ENCODE results near the gene FARS2.
A peak's percentile ranks its signal among the peaks of the same experiment; 100 is the strongest.

The FARS2 gene

DNA sequence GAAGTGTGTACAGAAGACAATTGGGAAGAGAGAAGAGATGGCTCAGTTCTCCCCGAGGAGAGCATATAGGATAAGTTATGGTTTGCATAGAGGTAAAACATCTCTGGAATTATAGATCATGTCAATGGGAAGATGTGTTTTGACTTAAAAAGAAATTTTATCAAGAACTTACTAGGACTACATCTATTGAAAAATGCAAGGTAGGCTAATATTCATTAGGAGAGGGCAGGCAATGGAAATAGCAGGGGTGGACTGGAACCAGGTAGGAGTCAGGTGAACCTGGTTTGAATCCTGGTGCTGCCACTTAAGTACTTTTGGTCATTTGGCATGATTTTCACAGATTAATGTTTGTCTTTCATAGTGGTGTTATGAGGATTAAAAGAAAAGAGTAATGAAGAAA lies 96.2 kb downstream of the FARS2 start:
- H3K4me1 ChIP-seq (ENCODE audit: control insufficient read depth, insufficient read depth, low read length): no peaks in the 10 kb centered on the region
- H3K4me3 ChIP-seq (ENCODE audit: insufficient read depth, low read depth, low read length): no peak overlapping the region
- WGBS, 2 experiments: 81 to 88% methylated on average over 1 of the region's 1 CpG
- no peaks in the 10 kb centered on the region for H3K9me3 ChIP-seq (ENCODE audit: control insufficient read depth, low read length)
- H3K27me3 ChIP-seq (ENCODE audit: control insufficient read depth, insufficient read depth, low read length, poor library complexity, severe bottlenecking): no peaks in the 10 kb centered on the region
- no peaks in the 10 kb centered on the region for H3K36me3 ChIP-seq (ENCODE audit: control insufficient read depth, insufficient read depth, low read length)
- no peak overlapping the region for H3K27ac ChIP-seq (ENCODE audit: insufficient read depth, low read depth, low read length, poor library complexity, severe bottlenecking)

DNA sequence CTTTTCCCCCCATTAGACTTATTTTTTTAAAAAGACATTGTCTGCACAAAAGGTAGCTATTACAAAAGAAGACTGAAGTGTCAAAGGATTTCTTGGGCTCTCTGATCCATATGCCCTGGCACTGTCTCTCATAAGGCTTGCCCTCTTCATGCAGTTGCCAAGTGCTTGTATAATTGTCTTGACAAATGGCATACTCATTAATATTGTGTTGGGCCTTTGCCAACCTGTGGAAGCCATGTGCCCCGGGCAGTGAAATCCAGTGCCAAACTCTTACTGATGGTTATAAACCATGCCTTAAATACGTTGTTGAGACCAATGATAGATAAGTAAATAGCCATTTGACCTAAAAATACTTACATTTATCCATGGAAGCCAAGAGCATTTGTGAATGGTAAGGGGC lies 98.1 kb downstream of the FARS2 start:
- Histone ChIP-seq H3K27ac (ENCODE audit: insufficient read depth, low read depth, low read length, poor library complexity, severe bottlenecking) (no peak overlapping the region), H3K36me3 (ENCODE audit: control insufficient read depth, insufficient read depth, low read length) (no peaks in the 10 kb centered on the region), H3K4me3 (ENCODE audit: insufficient read depth, low read depth, low read length) (no peak overlapping the region), H3K9me3 (ENCODE audit: control insufficient read depth, low read length) (no peaks in the 10 kb centered on the region), H3K4me1 (ENCODE audit: control insufficient read depth, insufficient read depth, low read length) (no peaks in the 10 kb centered on the region), H3K27me3 (ENCODE audit: control insufficient read depth, insufficient read depth, low read length, poor library complexity, severe bottlenecking) (no peaks in the 10 kb centered on the region)
- 97 to 100% methylated on average over 1 to 2 of the region's 2 CpGs for WGBS, 2 experiments

DNA sequence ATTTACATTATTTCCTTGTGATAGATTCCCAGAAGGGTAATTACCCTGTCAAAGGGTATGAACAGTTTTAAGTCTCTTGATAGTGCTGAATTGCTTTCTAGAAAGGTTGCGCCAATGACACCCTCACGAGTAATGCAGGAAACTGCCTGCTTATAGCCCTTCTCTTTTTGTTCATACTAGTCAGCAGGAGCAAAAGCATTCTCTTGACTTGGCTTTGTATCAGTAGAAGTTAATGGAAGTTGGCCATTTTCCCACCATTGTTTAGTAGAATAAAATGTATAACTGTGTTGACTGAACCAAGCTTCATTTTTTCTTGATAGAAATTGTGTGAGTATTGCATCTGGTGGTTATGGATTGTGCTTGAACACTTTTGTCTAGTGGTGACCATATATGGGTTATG lies 100.1 kb downstream of the FARS2 start:
- no peak overlapping the region for H3K4me3 ChIP-seq (ENCODE audit: insufficient read depth, low read depth, low read length)
- no peaks in the 10 kb centered on the region for H3K27me3 ChIP-seq (ENCODE audit: control insufficient read depth, insufficient read depth, low read length, poor library complexity, severe bottlenecking)
- H3K4me1 ChIP-seq (ENCODE audit: control insufficient read depth, insufficient read depth, low read length): no peaks in the 10 kb centered on the region
- H3K9me3 ChIP-seq (ENCODE audit: control insufficient read depth, low read length): no peaks in the 10 kb centered on the region
- H3K36me3 ChIP-seq (ENCODE audit: control insufficient read depth, insufficient read depth, low read length): no peaks in the 10 kb centered on the region
- no peak overlapping the region for H3K27ac ChIP-seq (ENCODE audit: insufficient read depth, low read depth, low read length, poor library complexity, severe bottlenecking)
- 95 to 98% methylated on average over 2 of the region's 2 CpGs for WGBS, 2 experiments

DNA sequence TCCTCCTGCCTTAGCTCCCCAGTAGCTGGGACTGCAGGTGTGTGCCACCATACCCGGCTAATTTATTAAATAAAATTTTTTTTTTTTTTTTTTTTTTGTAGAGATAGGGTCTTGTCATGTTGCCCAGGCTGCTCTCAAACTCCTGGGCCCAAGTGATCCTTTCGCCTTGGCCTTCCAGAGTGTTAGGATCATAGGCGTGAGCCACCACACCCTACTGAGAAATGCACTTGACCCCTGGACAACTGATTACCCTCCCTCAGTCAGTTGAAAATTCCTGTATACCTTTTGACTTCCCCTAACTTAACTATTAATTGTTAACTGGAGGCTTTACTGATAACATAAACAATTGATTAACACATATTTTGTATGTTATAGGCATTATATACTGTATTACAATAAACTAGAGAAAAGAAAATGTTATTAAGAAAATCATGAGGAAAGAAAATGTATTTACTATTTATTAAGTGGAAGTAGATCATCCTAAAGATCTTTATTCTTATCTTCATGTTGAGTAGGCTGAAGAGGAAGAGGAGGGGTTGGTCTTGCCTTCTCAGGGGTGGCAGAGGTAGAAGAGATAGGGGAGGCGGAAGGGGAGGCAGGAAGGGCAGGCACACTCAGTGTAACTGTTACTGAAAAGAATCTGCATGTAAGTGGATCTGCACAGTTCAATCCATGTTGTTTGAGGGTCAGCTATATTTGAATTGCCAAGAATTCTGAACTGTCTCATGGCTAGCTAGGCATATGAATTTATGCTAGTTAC lies 104.3 kb downstream of the FARS2 start:
- 96 to 97% methylated on average over 3 of the region's 4 CpGs for WGBS, 2 experiments
- Histone ChIP-seq H3K9me3 (ENCODE audit: control insufficient read depth, low read length) (no peaks in the 10 kb centered on the region), H3K27ac (ENCODE audit: insufficient read depth, low read depth, low read length, poor library complexity, severe bottlenecking) (no peak overlapping the region), H3K4me1 (ENCODE audit: control insufficient read depth, insufficient read depth, low read length) (no peaks in the 10 kb centered on the region), H3K36me3 (ENCODE audit: control insufficient read depth, insufficient read depth, low read length) (no peaks in the 10 kb centered on the region), H3K4me3 (ENCODE audit: insufficient read depth, low read depth, low read length) (no peak overlapping the region), H3K27me3 (ENCODE audit: control insufficient read depth, insufficient read depth, low read length, poor library complexity, severe bottlenecking) (no peaks in the 10 kb centered on the region)

DNA sequence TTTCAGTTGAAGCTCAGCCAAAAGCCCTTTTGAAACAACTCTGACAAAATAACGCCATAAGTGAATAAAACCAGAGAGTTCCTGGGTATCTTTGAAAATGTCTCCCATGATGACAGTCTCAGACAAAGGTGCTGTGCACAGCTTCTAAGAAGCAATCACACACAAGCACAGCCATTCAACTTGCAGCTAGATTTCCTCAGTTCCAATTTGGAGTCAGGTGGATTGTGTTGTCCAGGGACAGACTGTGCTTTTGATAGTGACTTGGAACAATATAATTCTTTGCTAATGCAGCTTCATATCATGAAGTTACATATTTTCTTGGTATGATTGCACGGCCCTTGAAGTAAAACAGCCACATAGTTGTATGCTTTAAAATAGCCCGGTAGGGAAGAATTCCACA lies 105.6 kb downstream of the FARS2 start:
- WGBS, 2 experiments: 95 to 98% methylated on average over 3 of the region's 3 CpGs
- Histone ChIP-seq H3K9me3 (ENCODE audit: control insufficient read depth, low read length) (no peaks in the 10 kb centered on the region), H3K36me3 (ENCODE audit: control insufficient read depth, insufficient read depth, low read length) (no peaks in the 10 kb centered on the region), H3K27ac (ENCODE audit: insufficient read depth, low read depth, low read length, poor library complexity, severe bottlenecking) (no peak overlapping the region), H3K27me3 (ENCODE audit: control insufficient read depth, insufficient read depth, low read length, poor library complexity, severe bottlenecking) (no peaks in the 10 kb centered on the region), H3K4me3 (ENCODE audit: insufficient read depth, low read depth, low read length) (no peak overlapping the region), H3K4me1 (ENCODE audit: control insufficient read depth, insufficient read depth, low read length) (no peaks in the 10 kb centered on the region)

DNA sequence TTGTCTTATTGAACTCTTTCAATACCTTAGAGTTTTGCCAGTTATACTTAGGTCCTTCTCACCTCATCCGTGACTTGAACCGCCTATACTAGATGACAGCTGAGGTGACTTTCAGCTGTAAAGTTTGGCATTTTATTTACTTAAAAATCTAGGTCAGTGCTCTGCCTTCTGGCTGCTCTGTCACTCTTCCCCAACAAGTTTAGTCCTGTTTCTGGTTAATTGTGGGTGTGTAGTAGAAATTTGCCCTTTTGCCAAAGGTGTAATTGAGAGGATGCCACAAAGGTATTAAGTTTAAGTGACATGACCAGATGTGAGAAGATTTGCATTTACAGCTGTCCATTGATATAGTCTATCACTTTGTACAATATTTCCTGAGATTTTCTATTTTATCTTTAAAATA lies 106.2 kb downstream of the FARS2 start:
- H3K4me3 ChIP-seq (ENCODE audit: insufficient read depth, low read depth, low read length): no peak overlapping the region

DNA sequence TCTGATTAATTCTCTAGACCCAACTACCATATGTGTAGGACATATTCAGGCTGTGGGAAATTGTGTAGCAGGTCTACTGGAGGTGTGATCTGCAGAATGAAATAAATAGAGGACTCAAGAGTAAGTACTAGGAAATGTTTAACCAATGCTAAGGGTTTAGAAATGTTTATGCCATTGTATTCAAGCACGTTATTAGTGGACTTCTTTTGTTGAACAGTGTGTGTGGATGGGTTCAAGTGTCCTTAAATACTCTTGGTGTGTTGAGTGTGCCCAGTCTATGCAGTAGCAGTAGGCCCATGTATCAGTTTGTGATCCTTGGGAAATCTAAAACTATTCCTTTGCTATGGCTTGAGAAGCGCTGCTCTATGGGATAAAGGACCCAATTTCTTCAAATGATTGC lies 112.1 kb downstream of the FARS2 start:
- 94% methylated on average over 2 of the region's 2 CpGs for WGBS, 2 experiments
- peaks cover 10% of the 10 kb centered on the region for H3K4me1 ChIP-seq (ENCODE audit: control insufficient read depth, insufficient read depth, low read length)
- no peak overlapping the region for H3K27ac ChIP-seq (ENCODE audit: insufficient read depth, low read depth, low read length, poor library complexity, severe bottlenecking)
- no peaks in the 10 kb centered on the region for H3K36me3 ChIP-seq (ENCODE audit: control insufficient read depth, insufficient read depth, low read length)
- H3K9me3 ChIP-seq (ENCODE audit: control insufficient read depth, low read length): no peaks in the 10 kb centered on the region
- no peak overlapping the region for H3K4me3 ChIP-seq (ENCODE audit: insufficient read depth, low read depth, low read length)
- H3K27me3 ChIP-seq (ENCODE audit: control insufficient read depth, insufficient read depth, low read length, poor library complexity, severe bottlenecking): no peaks in the 10 kb centered on the region

More for the DNA sequence above, 106.2 kb downstream of the FARS2 start:
- no peaks in the 10 kb centered on the region for H3K9me3 ChIP-seq (ENCODE audit: control insufficient read depth, low read length)
- no peaks in the 10 kb centered on the region for H3K27me3 ChIP-seq (ENCODE audit: control insufficient read depth, insufficient read depth, low read length, poor library complexity, severe bottlenecking)
- H3K4me1 ChIP-seq (ENCODE audit: control insufficient read depth, insufficient read depth, low read length): no peaks in the 10 kb centered on the region
- 93 to 96% methylated on average over 2 of the region's 2 CpGs for WGBS, 2 experiments
- H3K36me3 ChIP-seq (ENCODE audit: control insufficient read depth, insufficient read depth, low read length): no peaks in the 10 kb centered on the region
- no peak overlapping the region for H3K27ac ChIP-seq (ENCODE audit: insufficient read depth, low read depth, low read length, poor library complexity, severe bottlenecking)

DNA sequence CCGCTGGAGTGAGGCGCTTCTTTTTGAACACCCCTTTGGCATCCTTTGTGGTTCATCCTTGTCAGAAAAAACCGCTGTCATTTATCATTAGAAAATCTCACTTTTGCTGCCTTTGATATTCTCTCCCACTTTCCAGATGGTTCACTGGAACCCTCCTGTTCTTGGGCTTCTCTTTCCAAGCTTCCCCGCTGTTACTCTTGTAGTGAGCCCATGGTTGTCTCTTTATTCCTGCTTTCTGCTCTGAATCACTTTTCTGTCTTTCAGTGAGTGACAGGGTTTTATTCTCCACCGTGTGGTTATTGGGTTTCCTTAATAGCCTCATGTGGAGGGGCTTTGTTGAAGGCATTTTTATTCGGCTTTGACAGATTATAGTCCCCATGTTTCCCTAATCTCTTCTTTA lies 117.0 kb downstream of the FARS2 start:
- H3K4me1 ChIP-seq (ENCODE audit: control insufficient read depth, insufficient read depth, low read length): peaks cover 15% of the 10 kb centered on the region
- peak overlapping the region; percentile 39 for H3K27ac ChIP-seq (ENCODE audit: insufficient read depth, low read depth, low read length, poor library complexity, severe bottlenecking)
- no peaks in the 10 kb centered on the region for H3K9me3 ChIP-seq (ENCODE audit: control insufficient read depth, low read length)
- H3K4me3 ChIP-seq (ENCODE audit: insufficient read depth, low read depth, low read length): no peak overlapping the region
- 7 to 10% methylated on average over 5 to 6 of the region's 6 CpGs for WGBS, 2 experiments
- H3K27me3 ChIP-seq (ENCODE audit: control insufficient read depth, insufficient read depth, low read length, poor library complexity, severe bottlenecking): no peaks in the 10 kb centered on the region
- no peaks in the 10 kb centered on the region for H3K36me3 ChIP-seq (ENCODE audit: control insufficient read depth, insufficient read depth, low read length)

DNA sequence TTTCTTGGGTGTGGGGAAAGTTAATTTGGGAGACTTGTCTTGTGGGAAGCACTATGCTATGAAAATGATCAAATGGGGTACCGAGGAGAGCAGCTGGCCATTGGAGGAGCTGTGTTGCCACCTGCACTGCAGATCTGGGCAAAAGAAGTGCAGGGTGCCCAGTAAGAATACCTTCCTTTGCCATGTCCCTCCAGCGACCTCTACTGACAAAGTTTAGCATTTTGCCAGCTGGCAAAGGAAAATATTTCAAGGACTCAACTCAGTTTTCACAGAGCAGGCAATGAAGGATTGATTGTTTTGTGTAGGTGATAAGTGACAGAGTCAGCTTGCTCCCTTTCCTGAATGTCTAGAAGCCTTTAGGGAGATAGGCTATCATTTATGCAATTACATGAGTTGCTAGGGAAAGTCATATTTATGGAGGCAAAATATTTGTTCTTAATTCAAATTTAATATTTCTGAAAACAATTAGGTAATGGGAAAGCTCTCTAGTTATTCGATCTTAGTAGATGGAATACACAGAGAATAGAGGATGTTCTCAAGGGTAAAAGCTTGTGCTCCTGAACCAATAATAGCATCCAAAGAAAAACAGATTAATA lies 118.4 kb downstream of the FARS2 start:
- no peak overlapping the region for H3K27ac ChIP-seq (ENCODE audit: insufficient read depth, low read depth, low read length, poor library complexity, severe bottlenecking)

DNA sequence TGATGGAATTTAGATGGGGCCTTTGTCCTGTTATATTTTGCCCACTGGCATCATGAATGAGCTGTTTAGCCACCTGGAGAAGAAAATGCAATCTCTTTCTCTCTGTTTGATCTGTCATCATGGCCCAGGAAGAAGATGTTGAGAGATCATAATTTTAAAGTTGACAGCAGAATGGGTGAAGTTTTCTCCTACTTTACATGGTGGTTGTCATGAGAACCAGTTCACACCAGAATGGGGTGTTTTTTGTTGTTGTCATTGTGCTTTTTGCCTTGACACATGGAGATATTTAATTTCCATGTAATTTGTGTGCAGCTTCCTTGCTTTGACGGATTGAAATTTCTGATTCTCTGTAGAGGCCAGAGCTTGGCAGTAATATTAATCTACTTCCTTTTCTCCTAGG lies 122.5 kb downstream of the FARS2 start:
- WGBS, 2 experiments: 88 to 92% methylated on average over 1 of the region's 1 CpG
- H3K9me3 ChIP-seq (ENCODE audit: control insufficient read depth, low read length): no peaks in the 10 kb centered on the region

More for the DNA sequence above, 118.4 kb downstream of the FARS2 start:
- no peaks in the 10 kb centered on the region for H3K9me3 ChIP-seq (ENCODE audit: control insufficient read depth, low read length)
- H3K27me3 ChIP-seq (ENCODE audit: control insufficient read depth, insufficient read depth, low read length, poor library complexity, severe bottlenecking): no peaks in the 10 kb centered on the region
- H3K4me1 ChIP-seq (ENCODE audit: control insufficient read depth, insufficient read depth, low read length): peaks cover 16% of the 10 kb centered on the region
- no peaks in the 10 kb centered on the region for H3K36me3 ChIP-seq (ENCODE audit: control insufficient read depth, insufficient read depth, low read length)
- H3K4me3 ChIP-seq (ENCODE audit: insufficient read depth, low read depth, low read length): no peak overlapping the region
- WGBS, 2 experiments: 43 to 54% methylated on average over 2 to 3 of the region's 3 CpGs

More for the DNA sequence above, 122.5 kb downstream of the FARS2 start:
- Histone ChIP-seq H3K27ac (ENCODE audit: insufficient read depth, low read depth, low read length, poor library complexity, severe bottlenecking) (no peak overlapping the region), H3K4me3 (ENCODE audit: insufficient read depth, low read depth, low read length) (no peak overlapping the region), H3K27me3 (ENCODE audit: control insufficient read depth, insufficient read depth, low read length, poor library complexity, severe bottlenecking) (no peaks in the 10 kb centered on the region), H3K36me3 (ENCODE audit: control insufficient read depth, insufficient read depth, low read length) (no peaks in the 10 kb centered on the region), H3K4me1 (ENCODE audit: control insufficient read depth, insufficient read depth, low read length) (peaks cover 12% of the 10 kb centered on the region)
